ENCODE measurements around the gene TLN1.

DNA sequence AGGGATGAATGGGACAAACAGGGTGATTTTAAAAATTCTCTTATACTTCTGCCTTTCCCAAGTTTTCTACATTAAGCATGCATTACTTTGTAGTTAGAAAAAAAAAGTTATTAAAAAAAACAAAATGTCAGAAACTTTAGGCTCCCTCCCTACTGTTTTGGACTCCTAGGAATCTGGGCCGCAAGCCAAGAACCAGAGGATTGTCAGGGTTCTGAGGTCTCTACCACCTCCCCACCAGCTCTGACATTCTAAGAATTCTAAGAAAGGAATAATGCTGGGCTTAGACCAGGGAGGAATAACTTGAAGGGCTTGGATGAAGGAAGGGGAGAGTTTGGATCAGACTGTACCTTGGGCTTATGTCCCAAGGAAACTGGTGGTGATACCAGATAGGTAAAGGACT lies 66.0 kb downstream of the TLN1 start:
- TF ChIP-seq, protein P1, sequence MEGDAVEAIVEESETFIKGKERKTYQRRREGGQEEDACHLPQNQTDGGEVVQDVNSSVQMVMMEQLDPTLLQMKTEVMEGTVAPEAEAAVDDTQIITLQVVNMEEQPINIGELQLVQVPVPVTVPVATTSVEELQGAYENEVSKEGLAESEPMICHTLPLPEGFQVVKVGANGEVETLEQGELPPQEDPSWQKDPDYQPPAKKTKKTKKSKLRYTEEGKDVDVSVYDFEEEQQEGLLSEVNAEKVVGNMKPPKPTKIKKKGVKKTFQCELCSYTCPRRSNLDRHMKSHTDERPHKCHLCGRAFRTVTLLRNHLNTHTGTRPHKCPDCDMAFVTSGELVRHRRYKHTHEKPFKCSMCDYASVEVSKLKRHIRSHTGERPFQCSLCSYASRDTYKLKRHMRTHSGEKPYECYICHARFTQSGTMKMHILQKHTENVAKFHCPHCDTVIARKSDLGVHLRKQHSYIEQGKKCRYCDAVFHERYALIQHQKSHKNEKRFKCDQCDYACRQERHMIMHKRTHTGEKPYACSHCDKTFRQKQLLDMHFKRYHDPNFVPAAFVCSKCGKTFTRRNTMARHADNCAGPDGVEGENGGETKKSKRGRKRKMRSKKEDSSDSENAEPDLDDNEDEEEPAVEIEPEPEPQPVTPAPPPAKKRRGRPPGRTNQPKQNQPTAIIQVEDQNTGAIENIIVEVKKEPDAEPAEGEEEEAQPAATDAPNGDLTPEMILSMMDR (IDR thresholded peaks at IDR 0.05; ENCODE audit: low read length), result no peak
- no peak for TF ChIP-seq EZH2 (optimal IDR thresholded peaks at IDR 0.05; ENCODE audit: low read depth, low read length)

Data from MM.1S (cell line).